Measurements from ENCODE around the gene LRWD1. TPM values are rescaled to one million over a fixed set of nuclear protein-coding genes. Genes with fewer than 3 reads are reported as not detected.
A peak's percentile ranks its signal among the peaks of the same experiment; 100 is the strongest.

Gene LRWD1
- polyA plus RNA-seq, 1 of the 3 experiments (the other 2 are of a cell fraction), result 53.2 TPM

DNA sequence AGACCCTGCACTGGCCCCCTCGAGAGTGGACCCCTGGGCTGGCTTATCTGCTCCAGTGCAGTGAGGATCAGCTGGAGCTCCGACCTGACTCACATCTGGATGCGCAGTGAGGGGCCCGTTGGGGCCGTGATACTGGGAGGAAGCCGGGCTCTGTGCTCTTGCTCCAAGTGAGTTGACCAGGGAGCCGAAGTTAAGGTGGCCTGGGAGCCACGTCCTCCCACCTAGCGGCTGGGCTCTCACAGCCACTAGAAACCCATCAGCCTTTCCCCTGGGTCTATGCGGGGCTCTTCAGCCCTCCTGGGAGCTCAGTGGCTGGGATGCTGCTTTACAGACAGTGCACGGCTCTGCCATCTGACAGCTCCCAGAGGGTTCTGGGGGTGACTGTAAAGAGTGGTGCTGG lies 9.2 kb upstream of the LRWD1 start:
- Histone ChIP-seq H3K9me2 (no peaks in the 10 kb centered on the region), H3K9me3 (no peaks in the 10 kb centered on the region), H3K9ac (no peak overlapping the region), H3K79me2 (ENCODE audit: insufficient read depth) (no peaks in the 10 kb centered on the region), H3K4me2 (no peak overlapping the region), H3K27ac (ENCODE audit: low read depth in 2 of 2, low read length in 1 of 2) (peak overlapping the region in 1 of 2 experiments; percentile 43; a peak in 1 of 4 replicates), H2AFZ (ENCODE audit: low read depth) (no peak overlapping the region), H3F3A (replicated peaks; ENCODE audit: insufficient read depth) (peaks cover 22% of the 10 kb centered on the region), H4K20me1 (ENCODE audit: insufficient read depth) (0 out of 2 replicates have a peak, but pooled peaks cover 9% of the 10 kb centered on the region), H3K36me3 (replicated peaks in 1 of 2; ENCODE audit: control insufficient read depth in 1 of 2, insufficient read depth in 2 of 2, low read length in 1 of 2) (peaks cover 9 to 19% of the 10 kb centered on the region in 2 experiments), H3K27me3 (ENCODE audit: insufficient read depth) (no peaks in the 10 kb centered on the region), H3K4me3 (ENCODE audit: low read depth in 2 of 2, low read length in 1 of 2) (no peak overlapping the region), H3K4me1 (ENCODE audit: control insufficient read depth in 1 of 2, insufficient read depth in 2 of 2, low read depth in 1 of 2, low read length in 1 of 2) (peaks cover 9 to 10% of the 10 kb centered on the region in 2 experiments; a peak in 3 of 4 replicates)
- CTCF ChIA-PET, result interaction anchor here (1.4 to 2.0 kb wide), 3 partner anchors 10 to 176 kb away, joined by 4 to 19 read pairs (median 8); partner anchors contain the start of genes ALKBH4 and LRWD1
- TF ChIP-seq, protein P1, sequence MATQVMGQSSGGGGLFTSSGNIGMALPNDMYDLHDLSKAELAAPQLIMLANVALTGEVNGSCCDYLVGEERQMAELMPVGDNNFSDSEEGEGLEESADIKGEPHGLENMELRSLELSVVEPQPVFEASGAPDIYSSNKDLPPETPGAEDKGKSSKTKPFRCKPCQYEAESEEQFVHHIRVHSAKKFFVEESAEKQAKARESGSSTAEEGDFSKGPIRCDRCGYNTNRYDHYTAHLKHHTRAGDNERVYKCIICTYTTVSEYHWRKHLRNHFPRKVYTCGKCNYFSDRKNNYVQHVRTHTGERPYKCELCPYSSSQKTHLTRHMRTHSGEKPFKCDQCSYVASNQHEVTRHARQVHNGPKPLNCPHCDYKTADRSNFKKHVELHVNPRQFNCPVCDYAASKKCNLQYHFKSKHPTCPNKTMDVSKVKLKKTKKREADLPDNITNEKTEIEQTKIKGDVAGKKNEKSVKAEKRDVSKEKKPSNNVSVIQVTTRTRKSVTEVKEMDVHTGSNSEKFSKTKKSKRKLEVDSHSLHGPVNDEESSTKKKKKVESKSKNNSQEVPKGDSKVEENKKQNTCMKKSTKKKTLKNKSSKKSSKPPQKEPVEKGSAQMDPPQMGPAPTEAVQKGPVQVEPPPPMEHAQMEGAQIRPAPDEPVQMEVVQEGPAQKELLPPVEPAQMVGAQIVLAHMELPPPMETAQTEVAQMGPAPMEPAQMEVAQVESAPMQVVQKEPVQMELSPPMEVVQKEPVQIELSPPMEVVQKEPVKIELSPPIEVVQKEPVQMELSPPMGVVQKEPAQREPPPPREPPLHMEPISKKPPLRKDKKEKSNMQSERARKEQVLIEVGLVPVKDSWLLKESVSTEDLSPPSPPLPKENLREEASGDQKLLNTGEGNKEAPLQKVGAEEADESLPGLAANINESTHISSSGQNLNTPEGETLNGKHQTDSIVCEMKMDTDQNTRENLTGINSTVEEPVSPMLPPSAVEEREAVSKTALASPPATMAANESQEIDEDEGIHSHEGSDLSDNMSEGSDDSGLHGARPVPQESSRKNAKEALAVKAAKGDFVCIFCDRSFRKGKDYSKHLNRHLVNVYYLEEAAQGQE (IDR thresholded peaks at IDR 0.05; ENCODE audit: low read depth, low read length), result no peak
- TF ChIP-seq FOSL2 (IDR thresholded peaks at IDR 0.05; ENCODE audit: borderline replicate concordance, low read depth) (no peak), RCOR1 (IDR thresholded peaks at IDR 0.05; ENCODE audit: low read length) (no peak), MEF2A (IDR thresholded peaks at IDR 0.05; ENCODE audit: borderline replicate concordance, low read depth) (no peak), MXI1 (IDR thresholded peaks at IDR 0.05; ENCODE audit: low read depth, low read length) (no peak), TCF12 (IDR thresholded peaks at IDR 0.05) (no peak), GABPA (IDR thresholded peaks at IDR 0.05; ENCODE audit: low read depth) (no peak), EZH2phosphoT487 (IDR thresholded peaks at IDR 0.05; ENCODE audit: borderline replicate concordance, low read depth) (no peak), RFX5 (IDR thresholded peaks at IDR 0.05; ENCODE audit: low read length) (no peak), JUND (IDR thresholded peaks at IDR 0.05) (no peak), TEAD4 (IDR thresholded peaks at IDR 0.05; ENCODE audit: borderline replicate concordance, insufficient read depth) (no peak), RXRA (IDR thresholded peaks at IDR 0.05; ENCODE audit: borderline replicate concordance, low read depth) (no peak), NRF1 (IDR thresholded peaks at IDR 0.05; ENCODE audit: low read depth, low read length) (no peak), YY1 (IDR thresholded peaks at IDR 0.05; ENCODE audit: low read depth) (no peak), FOXJ3 (CRISPR knock-in tag; IDR thresholded peaks at IDR 0.05) (no peak), CHD2 (IDR thresholded peaks at IDR 0.05; ENCODE audit: low read length, partially characterized antibody) (no peak)
- TF ChIP-seq, protein P2, sequence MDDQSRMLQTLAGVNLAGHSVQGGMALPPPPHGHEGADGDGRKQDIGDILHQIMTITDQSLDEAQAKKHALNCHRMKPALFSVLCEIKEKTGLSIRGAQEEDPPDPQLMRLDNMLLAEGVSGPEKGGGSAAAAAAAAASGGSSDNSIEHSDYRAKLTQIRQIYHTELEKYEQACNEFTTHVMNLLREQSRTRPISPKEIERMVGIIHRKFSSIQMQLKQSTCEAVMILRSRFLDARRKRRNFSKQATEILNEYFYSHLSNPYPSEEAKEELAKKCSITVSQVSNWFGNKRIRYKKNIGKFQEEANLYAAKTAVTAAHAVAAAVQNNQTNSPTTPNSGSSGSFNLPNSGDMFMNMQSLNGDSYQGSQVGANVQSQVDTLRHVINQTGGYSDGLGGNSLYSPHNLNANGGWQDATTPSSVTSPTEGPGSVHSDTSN (IDR thresholded peaks at IDR 0.05), result no peak
- TF ChIP-seq, protein P3, sequence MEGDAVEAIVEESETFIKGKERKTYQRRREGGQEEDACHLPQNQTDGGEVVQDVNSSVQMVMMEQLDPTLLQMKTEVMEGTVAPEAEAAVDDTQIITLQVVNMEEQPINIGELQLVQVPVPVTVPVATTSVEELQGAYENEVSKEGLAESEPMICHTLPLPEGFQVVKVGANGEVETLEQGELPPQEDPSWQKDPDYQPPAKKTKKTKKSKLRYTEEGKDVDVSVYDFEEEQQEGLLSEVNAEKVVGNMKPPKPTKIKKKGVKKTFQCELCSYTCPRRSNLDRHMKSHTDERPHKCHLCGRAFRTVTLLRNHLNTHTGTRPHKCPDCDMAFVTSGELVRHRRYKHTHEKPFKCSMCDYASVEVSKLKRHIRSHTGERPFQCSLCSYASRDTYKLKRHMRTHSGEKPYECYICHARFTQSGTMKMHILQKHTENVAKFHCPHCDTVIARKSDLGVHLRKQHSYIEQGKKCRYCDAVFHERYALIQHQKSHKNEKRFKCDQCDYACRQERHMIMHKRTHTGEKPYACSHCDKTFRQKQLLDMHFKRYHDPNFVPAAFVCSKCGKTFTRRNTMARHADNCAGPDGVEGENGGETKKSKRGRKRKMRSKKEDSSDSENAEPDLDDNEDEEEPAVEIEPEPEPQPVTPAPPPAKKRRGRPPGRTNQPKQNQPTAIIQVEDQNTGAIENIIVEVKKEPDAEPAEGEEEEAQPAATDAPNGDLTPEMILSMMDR (IDR thresholded peaks at IDR 0.05), result no peak
- TF ChIP-seq, protein P4, sequence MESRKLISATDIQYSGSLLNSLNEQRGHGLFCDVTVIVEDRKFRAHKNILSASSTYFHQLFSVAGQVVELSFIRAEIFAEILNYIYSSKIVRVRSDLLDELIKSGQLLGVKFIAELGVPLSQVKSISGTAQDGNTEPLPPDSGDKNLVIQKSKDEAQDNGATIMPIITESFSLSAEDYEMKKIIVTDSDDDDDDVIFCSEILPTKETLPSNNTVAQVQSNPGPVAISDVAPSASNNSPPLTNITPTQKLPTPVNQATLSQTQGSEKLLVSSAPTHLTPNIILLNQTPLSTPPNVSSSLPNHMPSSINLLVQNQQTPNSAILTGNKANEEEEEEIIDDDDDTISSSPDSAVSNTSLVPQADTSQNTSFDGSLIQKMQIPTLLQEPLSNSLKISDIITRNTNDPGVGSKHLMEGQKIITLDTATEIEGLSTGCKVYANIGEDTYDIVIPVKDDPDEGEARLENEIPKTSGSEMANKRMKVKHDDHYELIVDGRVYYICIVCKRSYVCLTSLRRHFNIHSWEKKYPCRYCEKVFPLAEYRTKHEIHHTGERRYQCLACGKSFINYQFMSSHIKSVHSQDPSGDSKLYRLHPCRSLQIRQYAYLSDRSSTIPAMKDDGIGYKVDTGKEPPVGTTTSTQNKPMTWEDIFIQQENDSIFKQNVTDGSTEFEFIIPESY (IDR thresholded peaks at IDR 0.05; ENCODE audit: borderline replicate concordance, low read depth), result no peak
- no peak for DNase-seq
- WGBS (ENCODE audit: low lambda C conversion rate), result 89% methylated on average over 10 of the region's 11 CpGs
- POLR2A ChIA-PET, result interaction anchor here (0.6 to 2.6 kb wide), 3 partner anchors 9 to 1616 kb away, joined by 3 to 12 read pairs (median 3); partner anchors contain the start of genes ALKBH4 and LRWD1
